ENCODE data around the gene XYLB.

XYLB gene

GRCh38 chr3:38364721-38365400 is 18.3 kb downstream of the XYLB start:
- no peak for DNase-seq (ENCODE audit: low spot score)

GRCh38 chr3:38365469-38366062 is 19.0 kb downstream of the XYLB start:
- no peak for DNase-seq (ENCODE audit: low spot score)

- no peak for DNase-seq (ENCODE audit: low spot score)
Observed at GRCh38 chr3:38366082-38366481, 19.5 kb downstream of the XYLB start.

- DNase-seq (ENCODE audit: low spot score) = no peak
Observed at GRCh38 chr3:38367779-38368178, 21.2 kb downstream of the XYLB start.

GRCh38 chr3:38368238-38368637 is 21.7 kb downstream of the XYLB start:
- DNase-seq (ENCODE audit: low spot score) = no peak

GRCh38 chr3:38369186-38369585 is 22.6 kb downstream of the XYLB start:
- no peak for DNase-seq (ENCODE audit: low spot score)

- DNase-seq (ENCODE audit: low spot score) = no peak
Observed at GRCh38 chr3:38370149-38370548, 23.6 kb downstream of the XYLB start.

GRCh38 chr3:38370861-38371260 is 24.3 kb downstream of the XYLB start:
- DNase-seq (ENCODE audit: low spot score) = no peak

GRCh38 chr3:38371541-38372213 is 25.1 kb downstream of the XYLB start:
- DNase-seq (ENCODE audit: low spot score) = no peak

GRCh38 chr3:38372214-38372601 is 25.6 kb downstream of the XYLB start:
- DNase-seq (ENCODE audit: low spot score) = no peak

- no peak for DNase-seq (ENCODE audit: low spot score)
Observed at GRCh38 chr3:38374221-38374620, 27.6 kb downstream of the XYLB start.

GRCh38 chr3:38375072-38375471 is 28.5 kb downstream of the XYLB start:
- no peak for DNase-seq (ENCODE audit: low spot score)

- no peak for DNase-seq (ENCODE audit: low spot score)
Observed at GRCh38 chr3:38375488-38376097, 29.0 kb downstream of the XYLB start.

- no peak for DNase-seq (ENCODE audit: low spot score)
Observed at GRCh38 chr3:38376098-38376816, 29.7 kb downstream of the XYLB start.

GRCh38 chr3:38379201-38379770 is 32.7 kb downstream of the XYLB start:
- no peak for DNase-seq (ENCODE audit: low spot score)

GRCh38 chr3:38382506-38383080 is 36.0 kb downstream of the XYLB start:
- DNase-seq (ENCODE audit: low spot score) = no peak

- DNase-seq (ENCODE audit: low spot score) = no peak
Observed at GRCh38 chr3:38383156-38383875, 36.7 kb downstream of the XYLB start.

- DNase-seq (ENCODE audit: low spot score) = no peak
Observed at GRCh38 chr3:38386992-38387750, 40.6 kb downstream of the XYLB start.

- no peak for DNase-seq (ENCODE audit: low spot score)
Observed at GRCh38 chr3:38387862-38388261, 41.3 kb downstream of the XYLB start.

GRCh38 chr3:38392604-38393163 is 46.1 kb downstream of the XYLB start:
- no peak for DNase-seq (ENCODE audit: low spot score)
